GM12878 (cell line): Measurements from ENCODE around the gene CD58. TPM values are rescaled to one million over a fixed set of nuclear protein-coding genes. Genes with fewer than 3 reads are reported as not detected.
A peak's percentile ranks its signal among the peaks of the same experiment; 100 is the strongest.

Experiments used
- ATAC-seq: fragments of 200-7000 bp; cut with Tn5 transposase; 3 replicates; pipeline ENCODE4 v1.9.1; 2020; ENCODE audit warnings: mild to moderate bottlenecking, moderate library complexity
- BruUV-seq: library from RNA; stranded (reverse); fragments of 400-500 nt; replicated peaks from 2 replicates; lab custom pipeline; 2021; lab: Mats Ljungman, UMichigan
- CTCF ChIA-PET: fragments of 300-600 bp; sonication (Branson Sonifier 250); formaldehyde crosslinking; extraction: SDS; loops from one replicate; lab custom pipeline; 2021; ENCODE audit warnings: inconsistent platforms; lab: Yijun Ruan, JAX
- POLR2A ChIA-PET: fragments of 350-600 bp; formaldehyde crosslinking; extraction: SDS; loops from one replicate; lab custom pipeline; 2021; ENCODE audit warnings: inconsistent platforms; lab: Charles Lee
- RAD21 ChIA-PET: fragments of 300-600 bp; sonication (Branson Sonifier 250); formaldehyde crosslinking; loops from one replicate; lab custom pipeline; 2023; ENCODE audit warnings: antibody characterized with exemption; ENCODE audit not compliant: unreplicated experiment; lab: Charles Lee
- SMC1A ChIA-PET: fragments of 300-600 bp; sonication (Branson Sonifier 250); formaldehyde crosslinking; loops from one replicate; lab custom pipeline; 2023; ENCODE audit not compliant: unreplicated experiment, uncharacterized antibody; lab: Charles Lee
- DNase-seq: peaks from one replicate; pipeline ENCODE4 v3.0.0-alpha.2; 2011; ENCODE audit warnings: low read depth, low spot score
- FAIRE-seq: peaks from 3 replicates; lab custom pipeline; 2011; peaks lifted over from hg19 to GRCh38; lab: Jason Lieb, UNC
- H2AFZ ChIP-seq: 2 replicates; pipeline ENCODE4 v1.6.0; 2011; ENCODE audit warnings: low read depth, low read length, control low read depth; ENCODE audit not compliant: control insufficient read depth
- H3K27ac ChIP-seq: 2 replicates; pipeline ENCODE4 v1.5.1; 2011; ENCODE audit warnings: control low read depth; ENCODE audit not compliant: control insufficient read depth, insufficient read depth
- H3K27me3 ChIP-seq, 2 experiments: replicated peaks in 1 of 2; 2 replicates each; pipeline versions ENCODE4 v1.6.0 to v1.6.1; 2011; ENCODE audit warnings: low read length in 1 of 2; ENCODE audit not compliant: control insufficient read depth in 2 of 2, insufficient read depth in 2 of 2
- H3K36me3 ChIP-seq, 2 experiments: 2 replicates each; pipeline ENCODE4 v1.5.1; 2011; ENCODE audit warnings: low read length in 1 of 2; ENCODE audit not compliant: control insufficient read depth in 2 of 2, insufficient read depth in 2 of 2
- H3K4me1 ChIP-seq: 2 replicates; pipeline ENCODE4 v1.6.1; 2011; ENCODE audit warnings: mild to moderate bottlenecking, low read length, moderate library complexity, mixed read lengths; ENCODE audit not compliant: control insufficient read depth, insufficient read depth
- H3K4me2 ChIP-seq: 2 replicates; pipeline ENCODE4 v1.6.0; 2011; ENCODE audit warnings: control low read depth; ENCODE audit not compliant: control insufficient read depth, insufficient read depth
- H3K4me3 ChIP-seq: fragments of 200-600 bp; sonication (generic); 2 replicates; pipeline ENCODE4 v1.5.1; 2016
- H3K79me2 ChIP-seq: 2 replicates; pipeline ENCODE4 v1.6.0; 2011; ENCODE audit warnings: low read length; ENCODE audit not compliant: control insufficient read depth, insufficient read depth
- H3K9ac ChIP-seq: 2 replicates; pipeline ENCODE4 v1.8.0; 2011; ENCODE audit warnings: low read length, control low read depth, mixed read lengths; ENCODE audit not compliant: control insufficient read depth, insufficient read depth
- H3K9me3 ChIP-seq: replicated peaks from 3 replicates; pipeline ENCODE4 v1.5.1; 2011; ENCODE audit warnings: mild to moderate bottlenecking, low read length; ENCODE audit not compliant: control insufficient read depth, insufficient read depth
- H4K20me1 ChIP-seq: 2 replicates; pipeline ENCODE4 v1.6.0; 2011; ENCODE audit not compliant: control insufficient read depth, insufficient read depth
- KDM1A ChIP-seq: fragments of 200-600 bp; sonication (generic); IDR thresholded peaks from 2 replicates; pipeline ENCODE4 v1.6.1; 2016; ENCODE audit warnings: borderline replicate concordance
- PKNOX1 ChIP-seq: fragments of 450-650 bp; IDR thresholded peaks from 2 replicates; pipeline ENCODE4 v1.6.1; 2016; ENCODE audit warnings: mild to moderate bottlenecking
- RAD51 ChIP-seq: fragments of 450-650 bp; IDR thresholded peaks from 2 replicates; pipeline ENCODE4 v1.6.1; 2016; ENCODE audit warnings: moderate library complexity, mild to moderate bottlenecking, inconsistent platforms
- WGBS: methylation state at CpG from one replicate; pipeline ENCODE4 v1.1.6; 2016; ENCODE audit warnings: low lambda C conversion rate; ENCODE audit not compliant: insufficient replicate concordance, insufficient coverage; ENCODE audit errors: missing lambda C conversion rate; 5-methylcytosine and 5-hydroxymethylcytosine counted together
- in situ Hi-C: fragments of 300-500 bp; cut with MboI; formaldehyde crosslinking; loops from 9 replicates; pipeline ENCODE4 v1.14.3; 2018; ENCODE audit warnings: mixed read lengths
- intact Hi-C: fragments of 100-400 bp; cut with micrococcal nuclease; formaldehyde crosslinking; loops from one replicate; pipeline ENCODE4 v1.14.2; 2022; ENCODE audit not compliant: unreplicated experiment
- polyA plus RNA-seq, 11 experiments: library from polyadenylated mRNA; depleted of rRNA in 4 of 11; unstranded in 6 of 11; stranded (reverse) in 5 of 11; fragments of >200 nt; fragmentation: Nextera tagmentation in 4 of 11; fragmentation: Illumina TruSeq in 1 of 11; extraction: Ambion mirVana in 4 of 11; extraction: Trizol in 1 of 11; gene quantifications; 1 replicate in 1 of 11; 2 replicates in 10 of 11; pipeline versions ENCODE4 v1.2.1 to v1.2.3, GENCODE V29; 2011 to 2016; ENCODE audit warnings: inconsistent platforms in 2 of 11, missing spikeins in 2 of 11, low read depth in 1 of 11
- total RNA-seq, 4 experiments: library from RNA; depleted of rRNA in 3 of 4; stranded (reverse); fragments of >200 nt in 3 of 4; fragmentation: Illumina TruSeq in 1 of 4; extraction: Trizol in 1 of 4; gene quantifications; 2 replicates each; pipeline versions ENCODE4 v1.2.1 to v1.2.3, GENCODE V29; 2013 to 2021

CD58 gene
- total and polyA plus RNA-seq, 10 of the 15 experiments (the other 5 are each of a cell fraction or from before 2014, with no cell fraction given) = 70.4 to 252 (median 129) TPM

- peak overlapping the region; percentile 34; the same call in 1 of the 2 replicates for H3K4me2 ChIP-seq
- WGBS = 40% methylated on average over 4 of the region's 4 CpGs
- H3K4me1 ChIP-seq = peaks cover 42% of the 10 kb centered on the region
- H3K27me3 ChIP-seq = no peaks in the 10 kb centered on the region
- ChIA-PET RAD21 (interaction anchor here (1.7 to 4.8 kb wide), 9 partner anchors 16 to 494 kb away, joined by 3 to 100 read pairs (median 11); partner anchors contain the start of gene IGSF3), POLR2A (interaction anchor here (0.6 to 7.0 kb wide), 6 partner anchors 12 to 564 kb away, joined by 3 to 95 read pairs (median 3); no protein-coding TSS in a partner anchor), CTCF (interaction anchor here (0.8 to 5.4 kb wide), 25 partner anchors 11 to 556 kb away, joined by 3 to 137 read pairs (median 5); partner anchors contain the start of genes IGSF3 and TTF2), SMC1A (interaction anchor here (0.7 to 4.8 kb wide), 21 partner anchors 10 to 490 kb away, joined by 3 to 67 read pairs (median 4); no protein-coding TSS in a partner anchor)
- in situ Hi-C loops (loop anchor here (25.0 kb wide), 1 partner anchor 1089 kb away; no protein-coding TSS in a partner anchor), intact Hi-C loops (loop anchor here (5.0 to 10.0 kb wide), 3 partner anchors 149 to 554 kb away; no protein-coding TSS in a partner anchor)
- H3K9me3 ChIP-seq = no peaks in the 10 kb centered on the region
- no peaks in the 10 kb centered on the region for H4K20me1 ChIP-seq
- no peak overlapping the region for H3K27ac ChIP-seq
- no peak overlapping the region for H3K4me3 ChIP-seq
- FAIRE-seq (no peak), DNase-seq (no peak), ATAC-seq (no peak)
- H3K36me3 ChIP-seq = no peaks in the 10 kb centered on the region; a peak in 1 of 4 replicates
- BruUV-seq = no TSS peak
- H2AFZ ChIP-seq = no peak overlapping the region
- peaks cover 38% of the 10 kb centered on the region for H3K79me2 ChIP-seq
- H3K9ac ChIP-seq = no peak overlapping the region
- TF ChIP-seq KDM1A = no peak
- peak; percentile 62; the same call in 1 of the 2 replicates for TF ChIP-seq RAD51
- peak; percentile 38; the same call in 1 of the 2 replicates for TF ChIP-seq PKNOX1
Observed at GRCh38 chr1:116572771-116573430, 2.1 kb upstream of the CD58 start.
